ENCODE measurements around the gene ARF3. TPM values are rescaled to one million over a fixed set of nuclear protein-coding genes. Genes with fewer than 3 reads are reported as not detected.
A peak's percentile ranks its signal among the peaks of the same experiment; 100 is the strongest.

The ARF3 gene
- polyA plus RNA-seq, 3 donors = 56.5 to 88.5 (median 58.4) TPM

DNA sequence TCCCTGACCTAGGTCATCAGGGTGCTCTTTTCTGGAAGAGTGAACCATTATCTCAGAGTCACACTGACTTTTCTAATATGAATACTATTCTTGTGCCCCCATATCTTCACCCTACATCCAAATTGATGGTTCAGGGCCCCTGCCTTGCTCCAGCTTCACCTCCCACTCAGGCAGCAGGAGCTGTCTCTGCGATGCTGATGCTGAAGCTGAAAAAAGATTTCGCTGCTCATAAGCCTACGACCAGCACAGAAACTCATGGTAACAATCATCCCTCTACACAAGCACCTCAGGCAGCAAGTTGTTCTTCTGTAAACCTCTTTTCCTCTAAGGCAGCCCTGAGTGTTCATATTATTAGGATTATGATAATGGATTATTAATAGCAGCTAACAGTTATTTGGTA lies 3.2 kb downstream of the ARF3 start:
- Histone ChIP-seq H3K27me3 (ENCODE audit: control insufficient read depth in 2 of 2, insufficient read depth in 2 of 2, low read length in 2 of 2) (no peaks in the 10 kb centered on the region), H3K27ac (ENCODE audit: low read depth in 1 of 2, low read length in 2 of 2) (no peak overlapping the region), H4K20me1 (ENCODE audit: insufficient read depth, low read length) (peaks cover 79% of the 10 kb centered on the region), H3K9me3 (replicated peaks in 1 of 2; ENCODE audit: control insufficient read depth in 1 of 2, insufficient read depth in 1 of 2, low read length in 2 of 2) (no peaks in the 10 kb centered on the region), H3K4me2 (replicated peaks; ENCODE audit: extremely low read depth, low read length, poor library complexity, severe bottlenecking) (no peak overlapping the region), H3K4me3 (replicated peaks in 1 of 3; ENCODE audit: low read depth in 2 of 3, low read length in 3 of 3) (no peak overlapping the region), H3K4me1 (ENCODE audit: control insufficient read depth in 1 of 2, insufficient read depth in 2 of 2, low read length in 2 of 2) (peaks cover 31 to 41% of the 10 kb centered on the region in 2 donors), H3K79me2 (ENCODE audit: insufficient read depth, low read length) (peaks cover 79% of the 10 kb centered on the region), H2AFZ (ENCODE audit: insufficient read depth, low read depth, low read length, poor library complexity, severe bottlenecking) (no peak overlapping the region), H3K36me3 (replicated peaks in 1 of 2; ENCODE audit: control insufficient read depth in 1 of 2, insufficient read depth in 2 of 2, low read length in 2 of 2) (peaks cover 7 to 36% of the 10 kb centered on the region in 2 donors), H3K9ac (ENCODE audit: insufficient read depth, low read length, poor library complexity, severe bottlenecking) (no peak overlapping the region)
- Mint-ChIP-seq H3K4me3 (no peak overlapping the region), H3K4me1 (peaks cover 45% of the 10 kb centered on the region), H3K27me3 (ENCODE audit: low read depth in 3 of 3) (peaks cover 0 to 8% (median 1%) of the 10 kb centered on the region in 3 donors), H3K27ac (peak overlapping the region in 2 of 7 donors; percentile 43 to 92), H3K36me3 (peaks cover 24 to 29% of the 10 kb centered on the region in 2 donors), H3K9me3 (peaks cover 0 to 4% (median 0%) of the 10 kb centered on the region in 7 donors)
- 100% methylated on average over 1 of the region's 3 CpGs for WGBS (ENCODE audit: insufficient coverage)
- TF ChIP-seq, protein P1, sequence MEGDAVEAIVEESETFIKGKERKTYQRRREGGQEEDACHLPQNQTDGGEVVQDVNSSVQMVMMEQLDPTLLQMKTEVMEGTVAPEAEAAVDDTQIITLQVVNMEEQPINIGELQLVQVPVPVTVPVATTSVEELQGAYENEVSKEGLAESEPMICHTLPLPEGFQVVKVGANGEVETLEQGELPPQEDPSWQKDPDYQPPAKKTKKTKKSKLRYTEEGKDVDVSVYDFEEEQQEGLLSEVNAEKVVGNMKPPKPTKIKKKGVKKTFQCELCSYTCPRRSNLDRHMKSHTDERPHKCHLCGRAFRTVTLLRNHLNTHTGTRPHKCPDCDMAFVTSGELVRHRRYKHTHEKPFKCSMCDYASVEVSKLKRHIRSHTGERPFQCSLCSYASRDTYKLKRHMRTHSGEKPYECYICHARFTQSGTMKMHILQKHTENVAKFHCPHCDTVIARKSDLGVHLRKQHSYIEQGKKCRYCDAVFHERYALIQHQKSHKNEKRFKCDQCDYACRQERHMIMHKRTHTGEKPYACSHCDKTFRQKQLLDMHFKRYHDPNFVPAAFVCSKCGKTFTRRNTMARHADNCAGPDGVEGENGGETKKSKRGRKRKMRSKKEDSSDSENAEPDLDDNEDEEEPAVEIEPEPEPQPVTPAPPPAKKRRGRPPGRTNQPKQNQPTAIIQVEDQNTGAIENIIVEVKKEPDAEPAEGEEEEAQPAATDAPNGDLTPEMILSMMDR (IDR thresholded peaks at IDR 0.05) = no peak
- intact Hi-C loops (cut with micrococcal nuclease) = no loop called here
- no peak for DNase-seq

DNA sequence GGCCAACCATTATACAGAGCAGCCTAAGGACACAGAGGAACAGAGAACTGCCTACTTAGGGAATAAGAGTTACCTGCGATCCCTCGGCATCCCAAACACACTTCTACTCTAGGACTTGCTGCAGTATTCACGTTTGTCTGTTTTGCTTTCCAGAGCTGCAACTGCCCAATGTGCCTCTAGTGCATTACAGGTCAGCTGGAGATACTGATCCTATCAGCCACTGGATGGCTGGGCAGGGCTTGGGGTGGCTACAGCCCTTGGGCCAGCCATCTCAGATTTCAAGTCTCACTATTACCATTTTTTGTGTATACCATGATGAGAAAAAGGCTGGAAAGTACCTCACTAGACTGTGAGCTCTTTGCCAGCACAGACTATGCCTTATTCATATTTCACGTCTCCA lies 4.6 kb downstream of the ARF3 start:
- no peak overlapping the region for H3K9ac ChIP-seq (ENCODE audit: insufficient read depth, low read length, poor library complexity, severe bottlenecking)
- Mint-ChIP-seq H3K36me3 (peaks cover 30 to 41% of the 10 kb centered on the region in 2 donors), H3K27me3 (ENCODE audit: low read depth in 3 of 3) (peaks cover 0 to 8% (median 0%) of the 10 kb centered on the region in 3 donors), H3K27ac (no peak overlapping the region), H3K9me3 (peaks cover 0 to 4% (median 0%) of the 10 kb centered on the region in 7 donors), H3K4me1 (peaks cover 37% of the 10 kb centered on the region), H3K4me3 (no peak overlapping the region)
- H3K79me2 ChIP-seq (ENCODE audit: insufficient read depth, low read length) = peaks cover 93% of the 10 kb centered on the region
- H4K20me1 ChIP-seq (ENCODE audit: insufficient read depth, low read length) = peaks cover 93% of the 10 kb centered on the region
- no peaks in the 10 kb centered on the region for H3K9me3 ChIP-seq (replicated peaks in 1 of 2; ENCODE audit: control insufficient read depth in 1 of 2, insufficient read depth in 1 of 2, low read length in 2 of 2)
- no peaks in the 10 kb centered on the region for H3K27me3 ChIP-seq (ENCODE audit: control insufficient read depth in 2 of 2, insufficient read depth in 2 of 2, low read length in 2 of 2)
- H3K36me3 ChIP-seq (replicated peaks in 1 of 2; ENCODE audit: control insufficient read depth in 1 of 2, insufficient read depth in 2 of 2, low read length in 2 of 2) = peaks cover 9 to 43% of the 10 kb centered on the region in 2 donors
- no peak overlapping the region for H3K27ac ChIP-seq (ENCODE audit: low read depth in 1 of 2, low read length in 2 of 2)
- no peak overlapping the region for H3K4me2 ChIP-seq (replicated peaks; ENCODE audit: extremely low read depth, low read length, poor library complexity, severe bottlenecking)
- H3K4me3 ChIP-seq (replicated peaks in 1 of 3; ENCODE audit: low read depth in 2 of 3, low read length in 3 of 3) = no peak overlapping the region
- intact Hi-C loops (cut with micrococcal nuclease) = no loop called here
- no peak overlapping the region for H2AFZ ChIP-seq (ENCODE audit: insufficient read depth, low read depth, low read length, poor library complexity, severe bottlenecking)
- 100% methylated on average over 1 of the region's 4 CpGs for WGBS (ENCODE audit: insufficient coverage)
- TF ChIP-seq, protein P1 (IDR thresholded peaks at IDR 0.05) = no peak
- peaks cover 24 to 34% of the 10 kb centered on the region in 2 donors for H3K4me1 ChIP-seq (ENCODE audit: control insufficient read depth in 1 of 2, insufficient read depth in 2 of 2, low read length in 2 of 2)
- no peak for DNase-seq
